ENCODE measurements around the gene NRARP.

The NRARP gene

DNA sequence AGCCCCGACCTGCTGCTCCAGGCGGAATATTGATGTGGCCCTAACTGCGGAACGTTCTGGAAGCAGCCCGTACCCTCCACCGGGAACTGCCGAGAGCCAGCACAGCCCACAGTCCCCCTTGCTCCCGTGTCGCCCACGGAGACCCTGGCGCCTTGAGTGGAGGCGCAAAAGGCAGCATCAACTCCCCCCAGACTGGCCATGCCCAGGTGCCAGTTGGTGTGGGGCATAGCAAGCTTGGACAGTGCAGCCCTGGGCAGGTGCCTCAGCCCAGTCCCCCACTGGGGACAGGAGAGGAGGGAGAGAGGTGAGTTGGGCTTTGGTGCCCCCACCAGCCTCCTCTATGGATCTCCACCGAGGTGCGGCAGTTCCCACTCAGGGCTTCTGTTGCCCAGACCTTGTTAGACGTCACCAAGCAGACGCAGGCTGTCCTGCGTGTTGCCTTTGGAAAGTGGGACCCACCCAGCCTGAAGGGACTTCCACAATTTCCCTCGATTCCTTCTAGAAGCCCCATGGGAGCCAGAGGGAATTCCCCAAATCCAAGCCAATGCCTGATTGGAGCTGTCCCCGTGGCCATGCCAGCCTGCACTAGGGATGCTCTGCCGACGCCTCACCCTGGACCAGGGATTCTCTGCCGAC lies 19.8 kb upstream of the NRARP start:
- no peak for DNase-seq (ENCODE audit: low read depth)

DNA sequence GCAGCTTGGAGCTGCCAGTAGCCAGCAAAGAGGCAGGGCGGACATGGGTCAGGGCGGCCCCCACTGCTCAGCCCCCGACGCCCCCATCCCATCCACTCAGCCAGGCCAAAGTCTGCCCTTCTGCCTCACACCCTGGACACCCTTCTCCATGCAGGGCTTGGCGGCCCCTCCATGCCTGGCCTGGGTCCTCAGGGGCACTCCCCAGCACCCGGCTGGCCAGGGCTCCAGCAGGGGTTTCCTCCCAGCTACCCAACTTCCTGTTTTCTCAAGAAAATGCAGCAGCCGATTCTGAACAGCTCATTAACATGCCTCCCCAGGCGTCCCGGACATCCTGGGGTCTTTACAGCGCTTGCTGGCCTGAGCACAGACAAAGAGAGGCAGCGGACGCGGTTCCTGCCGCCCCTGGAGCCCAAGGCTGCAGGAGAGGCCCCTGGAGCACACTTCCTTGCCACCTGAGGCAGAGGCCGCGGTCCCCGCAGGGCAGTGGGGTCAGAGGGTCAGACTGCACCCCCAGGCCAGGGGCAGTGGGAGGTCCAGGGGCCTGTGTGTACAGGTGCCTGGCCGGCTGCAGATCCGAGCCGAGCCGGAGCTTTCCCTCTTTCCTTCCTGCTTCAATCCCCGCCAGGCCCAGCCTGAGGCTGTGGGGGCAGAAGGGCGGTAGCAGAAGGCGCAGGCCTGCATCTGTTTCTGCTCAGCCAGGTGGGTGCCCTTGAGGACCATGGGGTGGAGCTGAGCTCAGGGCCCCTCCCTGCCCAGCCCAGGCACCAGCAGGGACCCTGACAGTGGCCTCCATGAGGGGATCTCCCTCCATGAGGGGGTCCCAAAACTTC lies 18.7 kb upstream of the NRARP start:
- DNase-seq (ENCODE audit: low read depth), result no peak

DNA sequence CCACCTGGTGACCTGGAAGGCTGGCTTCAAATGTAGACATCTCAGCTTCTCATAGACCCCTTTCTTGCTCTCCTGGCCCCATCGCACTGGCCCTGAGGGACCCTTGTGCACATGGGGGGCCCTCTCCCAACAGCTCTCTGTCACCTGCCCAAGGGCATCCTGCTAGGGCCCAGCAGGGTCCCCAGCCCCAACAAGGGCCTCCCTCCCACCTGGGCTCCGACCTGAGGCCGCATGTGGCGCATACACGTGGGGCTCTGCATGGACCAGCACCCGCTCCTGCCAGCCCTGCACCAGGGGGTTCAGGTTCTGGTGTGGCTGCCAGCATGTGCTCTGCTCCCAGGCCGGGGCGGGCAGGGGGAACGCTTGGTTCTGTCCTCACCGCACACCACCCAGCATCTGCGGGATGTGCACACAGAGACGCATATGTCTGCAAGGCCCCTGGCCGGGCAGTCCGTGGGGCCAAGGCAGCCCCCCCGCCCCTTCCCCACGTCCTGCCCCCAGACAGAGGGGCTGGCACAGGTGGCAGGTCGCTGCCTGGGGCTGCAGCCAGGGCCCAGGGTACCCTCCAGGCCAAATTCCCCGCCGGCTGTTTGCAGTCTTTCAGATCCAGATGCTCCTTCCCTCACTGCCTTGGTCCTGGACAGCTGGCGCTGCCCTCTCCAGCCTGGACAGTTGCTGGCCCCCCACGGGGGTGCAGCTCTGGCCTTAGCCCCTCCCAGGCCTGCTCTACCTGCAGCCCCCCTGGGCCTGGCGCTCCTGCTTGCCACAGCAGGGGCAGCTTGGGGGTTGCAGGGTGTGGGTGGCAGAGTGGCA lies 17.9 kb upstream of the NRARP start:
- DNase-seq (ENCODE audit: low read depth), result no peak

DNA sequence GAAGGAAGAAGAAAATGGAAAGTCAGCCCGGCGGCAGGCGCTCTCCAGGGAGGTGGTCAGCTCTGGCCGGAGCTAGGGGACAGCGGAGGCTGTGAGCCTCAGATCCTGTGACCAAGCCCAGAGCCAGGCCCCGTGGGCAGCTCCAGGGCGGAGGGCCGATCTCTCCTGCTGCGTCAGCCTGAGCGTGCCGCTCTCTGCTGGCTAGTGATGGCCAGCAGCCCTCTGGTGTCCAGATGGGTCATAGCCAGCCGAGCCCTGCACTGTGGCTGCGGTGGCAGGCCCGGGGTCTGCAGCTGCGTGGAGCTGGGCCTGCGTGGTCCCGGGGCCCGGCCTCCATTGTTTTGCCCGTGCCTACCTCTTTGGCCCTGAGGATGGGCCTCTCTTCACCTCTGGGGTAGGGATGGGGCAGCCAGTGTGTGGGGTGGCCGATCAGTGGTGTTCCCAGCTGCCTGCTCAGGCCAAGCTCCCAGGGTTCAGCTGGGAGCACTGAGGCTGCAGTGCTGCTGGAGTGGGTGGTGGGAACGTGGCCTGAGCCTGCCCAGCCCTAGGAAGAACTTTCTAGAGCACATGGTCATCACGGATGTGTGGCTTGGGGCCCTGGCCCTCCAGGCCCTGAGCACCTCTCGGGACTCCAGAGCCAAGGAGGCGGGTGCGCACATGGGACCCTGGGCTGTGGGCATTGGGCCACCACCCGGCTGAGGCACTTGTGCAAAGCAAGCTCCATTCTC lies 17.1 kb upstream of the NRARP start:
- no peak for DNase-seq (ENCODE audit: low read depth)

DNA sequence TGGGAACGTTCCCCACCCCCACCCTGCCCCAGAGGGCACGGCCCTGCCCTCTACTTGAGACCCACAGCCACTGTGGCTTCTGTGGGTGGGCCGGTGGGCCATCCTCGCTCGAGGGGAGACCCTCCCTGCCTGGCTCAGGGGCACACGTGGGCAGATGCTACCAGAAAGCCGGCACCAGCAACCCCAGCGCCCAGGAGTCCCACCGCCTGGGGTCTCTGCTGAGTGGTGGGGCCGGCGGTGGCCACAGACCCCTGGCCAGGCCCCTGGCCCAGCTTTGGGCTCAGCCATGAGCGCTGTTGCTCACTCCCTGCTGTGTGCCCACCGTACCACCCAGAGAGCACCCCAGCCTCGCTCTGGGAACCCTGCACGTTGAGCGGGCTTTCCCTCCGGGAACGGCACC lies 16.5 kb upstream of the NRARP start:
- no peak for DNase-seq (ENCODE audit: low read depth)

DNA sequence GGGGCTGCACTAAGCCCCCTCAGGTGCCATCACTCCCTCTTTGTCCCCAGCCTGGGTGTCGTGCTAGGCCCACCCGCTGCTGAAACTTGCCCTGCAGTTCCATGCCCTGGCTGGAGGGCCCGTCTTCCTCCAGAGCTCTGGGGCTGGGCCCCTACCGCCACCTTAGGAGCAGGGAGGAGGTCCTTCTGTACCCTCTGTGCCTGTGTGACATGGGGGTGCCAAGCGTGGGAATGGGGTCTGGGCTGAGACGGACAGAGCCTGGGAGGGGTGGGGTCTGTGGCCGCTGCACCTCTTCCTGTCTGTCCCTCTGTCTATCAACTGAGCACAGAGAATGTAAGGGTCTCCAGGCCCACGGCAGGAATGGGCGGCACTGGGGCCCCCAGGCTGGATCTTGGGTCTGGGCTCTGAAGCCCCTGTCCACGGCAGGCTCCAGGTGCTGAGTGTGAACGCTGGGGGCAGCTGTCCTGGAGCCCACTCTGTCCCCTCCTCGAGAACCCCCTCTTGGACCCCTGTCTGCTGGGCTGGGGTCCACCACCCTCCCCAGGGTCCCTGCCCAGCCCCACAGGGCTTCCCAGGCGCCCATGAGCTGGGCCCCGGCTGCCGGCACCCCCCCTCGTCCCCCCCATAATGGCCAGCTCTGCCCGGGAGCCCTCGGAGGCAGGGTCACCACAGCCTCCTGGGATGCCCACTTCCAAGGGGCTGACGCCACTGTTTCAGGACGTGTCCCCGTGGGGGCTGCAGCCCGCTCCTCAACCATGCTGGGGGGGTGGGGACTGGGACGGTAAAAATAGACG lies 15.8 kb upstream of the NRARP start:
- no peak for DNase-seq (ENCODE audit: low read depth)

DNA sequence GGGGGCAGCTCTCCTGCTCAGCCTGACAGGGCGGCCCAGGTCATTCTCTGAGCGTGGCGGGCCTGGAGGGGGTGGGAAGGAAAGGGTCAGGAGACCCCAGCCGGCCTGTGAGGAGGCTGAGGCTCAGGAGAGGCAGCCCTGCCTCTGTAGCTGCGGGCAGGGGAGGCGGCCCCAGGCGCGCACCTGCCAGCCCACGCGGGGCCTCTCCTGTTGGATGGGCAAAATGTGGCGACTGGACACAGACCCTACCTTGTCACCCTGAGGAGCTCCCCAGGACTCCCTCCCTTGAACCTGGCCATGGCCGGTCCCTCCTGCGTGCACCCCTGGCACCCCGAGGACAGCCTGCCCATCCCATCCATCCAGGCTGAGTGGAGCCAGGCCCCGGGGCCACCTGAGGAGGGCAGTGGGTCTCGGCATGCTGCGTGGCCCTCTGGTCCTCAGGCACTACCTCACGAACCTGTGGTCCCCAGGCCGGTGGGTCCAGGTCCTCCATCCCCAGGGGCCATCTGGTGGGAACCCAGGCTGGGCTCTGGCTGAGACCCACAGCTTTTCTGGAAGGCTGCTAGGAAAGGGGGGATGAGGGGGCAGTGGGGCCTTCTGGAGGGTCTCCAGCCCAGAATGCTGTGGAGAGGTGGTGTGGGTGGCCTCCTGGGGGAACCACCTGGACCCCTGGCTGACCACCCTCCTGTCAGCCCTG lies 15.1 kb upstream of the NRARP start:
- DNase-seq (ENCODE audit: low read depth), result no peak

DNA sequence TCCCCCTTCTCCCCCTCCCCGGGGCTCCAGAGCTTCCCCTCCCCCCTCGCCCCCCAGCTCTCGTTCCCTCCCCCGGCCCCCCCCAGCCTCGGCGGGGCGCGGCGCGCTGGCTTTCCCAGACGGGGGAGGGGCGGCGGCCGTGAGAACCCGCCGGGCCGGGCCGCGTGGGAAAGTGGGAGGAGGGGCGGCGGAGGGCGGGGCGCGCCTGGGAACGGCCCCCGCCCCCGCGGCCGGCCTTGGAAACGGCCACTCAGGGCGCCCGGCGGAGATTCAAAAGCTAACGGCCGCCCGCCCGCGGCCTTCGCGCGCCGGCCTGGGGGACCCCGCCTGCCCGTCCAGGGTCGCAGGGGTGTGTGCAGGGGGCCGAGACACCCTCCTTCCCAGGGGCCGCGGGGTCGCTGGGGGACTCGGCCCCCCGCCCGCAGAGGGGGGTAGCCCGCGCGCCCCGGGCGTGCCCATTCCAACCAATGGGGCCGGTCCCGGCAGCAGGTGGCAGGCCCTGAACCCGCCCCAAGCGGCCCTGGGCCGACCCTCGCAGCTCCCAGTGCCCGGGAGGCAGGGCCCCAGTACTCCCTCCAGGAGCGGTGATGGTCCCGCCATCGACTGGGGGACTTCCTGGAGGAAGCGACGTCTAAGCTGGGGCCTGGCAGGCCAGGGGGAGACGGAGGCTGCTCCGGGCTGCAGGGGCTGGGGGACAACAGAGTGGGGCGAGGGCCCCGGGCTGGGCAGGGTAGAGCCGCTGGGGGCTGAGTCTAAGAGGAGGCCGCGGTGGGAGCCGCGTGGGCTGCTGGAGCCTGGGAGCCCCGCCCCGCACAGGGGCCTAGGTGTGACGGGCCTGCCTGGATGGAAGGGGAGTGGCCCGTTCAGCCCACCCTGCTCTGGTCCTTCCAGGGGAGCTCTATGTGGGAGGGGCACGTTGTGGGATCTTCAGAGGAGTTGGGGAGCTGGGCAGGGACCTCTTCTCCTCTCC lies 14.2 kb upstream of the NRARP start:
- DNase-seq (ENCODE audit: low read depth), result no peak

DNA sequence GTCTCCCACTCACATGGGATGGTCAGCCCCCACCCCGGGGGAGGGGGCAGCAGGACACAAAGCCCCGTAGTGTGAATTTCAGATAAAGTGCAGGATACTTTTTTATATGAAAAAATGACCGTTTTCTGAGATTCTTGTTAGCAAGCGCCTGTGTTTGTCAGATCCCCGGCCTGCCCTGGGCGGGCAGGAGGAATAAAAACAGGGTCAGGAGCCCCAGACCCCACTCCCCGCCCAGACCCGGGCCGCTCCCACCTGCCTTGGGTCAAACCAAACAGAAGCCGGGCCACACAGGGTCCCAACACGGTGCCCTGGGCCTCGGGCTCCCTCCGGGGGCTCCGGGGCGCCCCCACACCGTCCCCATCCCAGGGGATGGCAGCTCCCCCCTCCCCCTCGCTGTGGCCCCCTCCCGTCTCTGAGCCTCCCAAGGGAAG lies 13.5 kb upstream of the NRARP start:
- no peak for DNase-seq (ENCODE audit: low read depth)

DNA sequence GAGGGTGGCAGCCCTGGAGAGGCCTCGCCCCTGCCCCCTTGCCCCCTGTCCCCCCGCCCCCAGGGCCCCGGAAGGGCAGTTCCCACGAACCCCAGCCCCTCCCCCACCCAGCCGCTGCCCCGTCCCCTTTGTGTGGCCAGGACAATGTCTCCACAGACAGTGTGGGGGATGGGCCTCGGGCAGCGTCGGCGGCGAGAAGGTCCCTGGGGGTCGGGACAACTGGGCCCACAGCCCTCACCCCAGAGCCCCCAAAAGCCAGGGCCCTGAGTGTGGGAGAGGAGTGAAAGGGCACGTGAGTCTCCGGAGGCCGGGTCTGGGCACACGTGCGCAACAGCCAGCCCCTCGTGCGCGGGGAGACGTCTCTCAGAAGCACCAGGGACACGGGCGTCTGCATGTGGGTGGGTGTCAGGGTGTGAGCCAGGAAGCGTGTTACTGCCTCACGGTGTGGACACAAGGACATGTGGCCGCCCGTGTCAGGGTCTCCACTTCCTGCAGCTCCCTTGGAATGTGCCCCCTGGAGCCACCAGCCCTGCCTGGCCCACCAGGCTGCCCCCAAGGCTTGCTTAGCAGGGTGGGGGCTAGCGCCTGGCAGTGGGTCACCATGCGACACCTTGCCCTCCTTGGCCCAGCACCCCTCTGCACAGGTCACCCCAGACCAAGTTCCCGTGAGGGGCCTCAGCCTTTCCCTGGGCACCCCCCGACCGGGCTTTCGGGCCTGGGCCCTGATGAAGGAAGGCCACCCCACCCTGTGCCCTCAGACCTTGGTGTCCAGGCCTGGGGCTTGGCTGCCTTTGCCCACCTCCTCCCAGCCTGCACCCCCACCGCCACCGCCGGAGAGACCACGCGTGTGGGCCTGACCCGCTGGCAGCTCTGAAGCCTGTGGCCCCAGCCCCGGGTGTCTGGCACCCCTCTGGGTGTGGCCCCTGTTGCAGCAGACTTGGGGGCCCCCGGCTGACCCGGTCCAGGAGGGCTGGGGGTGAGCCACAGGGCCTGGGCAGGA lies 12.8 kb upstream of the NRARP start:
- DNase-seq (ENCODE audit: low read depth), result no peak

DNA sequence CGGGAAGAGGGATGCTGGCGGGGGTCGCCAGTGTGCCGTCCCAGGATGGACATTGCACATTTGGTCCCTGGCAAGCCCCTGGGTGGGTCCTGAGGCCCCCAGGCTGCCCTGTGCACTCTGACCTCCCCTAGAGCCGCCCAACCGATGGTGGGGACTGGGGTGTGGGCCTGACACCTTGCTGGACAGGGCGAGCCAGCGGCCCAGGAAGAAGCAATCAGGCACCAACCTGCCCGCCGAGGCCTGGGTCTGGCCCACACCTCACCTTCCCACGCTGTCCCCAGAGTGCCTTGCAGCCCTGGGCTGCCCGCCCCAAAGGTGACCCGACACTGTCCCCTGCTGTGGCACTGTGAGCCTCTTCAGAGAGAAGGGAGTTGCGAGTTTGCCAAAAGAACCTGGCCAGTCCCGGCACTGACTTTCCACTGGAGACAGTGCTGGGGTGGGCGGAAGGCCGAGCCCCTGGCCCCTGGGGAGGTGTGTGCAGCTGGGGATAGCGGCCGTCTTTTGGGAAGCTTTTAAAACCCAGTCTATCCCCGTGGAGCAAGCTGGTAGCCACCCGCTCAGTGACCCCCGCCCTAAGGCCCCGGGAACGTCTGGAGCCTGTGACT lies 12.0 kb upstream of the NRARP start:
- no peak for DNase-seq (ENCODE audit: low read depth)

DNA sequence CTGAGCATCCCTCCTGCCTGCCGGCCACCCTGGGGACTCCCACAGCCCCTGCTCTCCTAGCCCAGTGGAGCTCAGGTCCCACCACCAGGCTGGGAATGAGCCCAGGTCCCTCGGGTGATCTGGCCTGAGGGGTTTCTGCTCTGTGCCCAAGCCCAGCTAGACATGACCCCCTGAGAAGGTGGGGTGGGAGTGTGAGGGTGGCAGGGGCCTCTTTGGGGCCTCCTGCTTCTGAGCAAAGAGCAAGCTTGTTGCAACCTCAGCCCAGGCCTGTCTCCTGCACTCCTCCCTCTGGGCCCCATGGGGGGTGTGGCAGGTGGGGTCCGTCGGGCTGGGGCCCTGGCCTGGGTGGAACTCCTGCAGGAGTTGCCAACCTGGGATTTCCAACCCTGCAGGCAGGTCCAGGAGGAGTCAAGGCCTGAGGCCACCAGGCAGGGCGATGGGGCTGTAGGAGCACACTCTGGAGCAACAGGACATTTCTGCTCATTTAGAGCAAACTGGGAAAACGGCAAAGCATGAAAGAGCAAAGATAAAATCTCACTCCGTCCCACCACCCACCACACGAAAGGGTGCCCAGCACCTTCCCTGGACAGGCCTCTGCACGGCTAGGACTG lies 11.4 kb upstream of the NRARP start:
- no peak for DNase-seq (ENCODE audit: low read depth)

DNA sequence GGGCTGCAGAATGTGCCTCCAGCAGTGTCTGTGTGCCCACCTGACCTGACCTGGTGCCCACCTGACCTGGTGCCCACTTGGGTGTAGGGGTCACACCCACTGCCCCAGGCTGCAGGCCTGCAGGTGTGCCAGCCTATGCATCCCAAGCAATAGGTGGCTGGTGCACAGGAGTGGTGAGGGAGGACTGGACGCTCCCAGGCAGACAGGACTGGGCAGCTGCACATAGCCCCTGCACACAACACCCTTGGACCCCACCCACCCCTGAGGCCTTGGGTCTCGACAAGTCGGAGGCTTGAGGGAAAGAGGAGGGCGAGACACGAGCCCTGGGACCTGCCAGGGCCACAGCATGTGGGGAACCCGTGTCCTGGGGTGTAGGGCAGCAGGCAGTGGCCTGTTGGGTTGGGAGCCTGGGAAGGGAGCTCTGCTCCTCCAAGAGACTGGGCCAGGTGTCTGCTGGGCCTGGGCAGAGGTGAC lies 10.8 kb upstream of the NRARP start:
- DNase-seq (ENCODE audit: low read depth), result no peak

DNA sequence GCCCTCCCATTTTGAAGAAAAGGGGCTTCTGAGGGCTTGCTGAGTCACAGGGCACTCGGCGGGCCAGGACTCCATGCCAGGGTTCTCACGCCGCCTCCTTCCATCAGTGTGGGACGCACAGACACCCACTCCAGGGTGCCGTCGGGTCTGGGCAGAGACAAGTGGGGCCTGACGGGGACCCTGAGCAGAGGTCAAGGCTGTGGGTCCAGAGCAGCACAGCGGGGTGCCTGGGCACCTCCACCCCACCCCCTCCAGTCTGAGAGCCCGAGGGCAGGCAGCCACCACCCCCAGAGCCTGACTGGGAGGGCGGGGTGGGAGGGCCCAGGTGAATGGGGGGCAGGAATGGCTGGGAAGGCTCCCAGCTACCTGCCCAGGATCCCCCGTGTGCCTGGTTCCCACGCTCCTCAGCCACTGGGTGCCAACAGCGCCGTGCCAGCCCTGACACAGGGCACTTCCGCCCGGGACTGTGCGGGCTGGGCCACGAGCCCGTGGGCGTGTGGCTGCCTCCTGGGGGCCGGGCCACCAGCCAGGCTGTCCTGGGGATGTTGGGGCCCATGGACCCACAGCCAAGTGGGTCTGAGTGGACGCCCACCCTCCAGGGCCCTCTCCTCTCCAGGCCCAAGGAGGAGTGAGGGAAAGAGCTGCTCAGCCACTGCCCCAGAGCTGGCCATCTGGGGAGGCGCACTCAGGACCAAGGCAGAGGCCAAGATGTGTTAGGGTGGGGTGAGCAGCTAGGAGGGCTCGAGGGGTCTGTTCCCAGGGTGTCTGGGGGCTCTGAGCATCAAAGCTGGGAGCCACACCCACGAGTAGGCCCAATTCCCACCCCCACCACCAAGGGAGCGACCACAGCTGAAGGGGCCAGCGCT lies 10.1 kb upstream of the NRARP start:
- DNase-seq (ENCODE audit: low read depth), result no peak

DNA sequence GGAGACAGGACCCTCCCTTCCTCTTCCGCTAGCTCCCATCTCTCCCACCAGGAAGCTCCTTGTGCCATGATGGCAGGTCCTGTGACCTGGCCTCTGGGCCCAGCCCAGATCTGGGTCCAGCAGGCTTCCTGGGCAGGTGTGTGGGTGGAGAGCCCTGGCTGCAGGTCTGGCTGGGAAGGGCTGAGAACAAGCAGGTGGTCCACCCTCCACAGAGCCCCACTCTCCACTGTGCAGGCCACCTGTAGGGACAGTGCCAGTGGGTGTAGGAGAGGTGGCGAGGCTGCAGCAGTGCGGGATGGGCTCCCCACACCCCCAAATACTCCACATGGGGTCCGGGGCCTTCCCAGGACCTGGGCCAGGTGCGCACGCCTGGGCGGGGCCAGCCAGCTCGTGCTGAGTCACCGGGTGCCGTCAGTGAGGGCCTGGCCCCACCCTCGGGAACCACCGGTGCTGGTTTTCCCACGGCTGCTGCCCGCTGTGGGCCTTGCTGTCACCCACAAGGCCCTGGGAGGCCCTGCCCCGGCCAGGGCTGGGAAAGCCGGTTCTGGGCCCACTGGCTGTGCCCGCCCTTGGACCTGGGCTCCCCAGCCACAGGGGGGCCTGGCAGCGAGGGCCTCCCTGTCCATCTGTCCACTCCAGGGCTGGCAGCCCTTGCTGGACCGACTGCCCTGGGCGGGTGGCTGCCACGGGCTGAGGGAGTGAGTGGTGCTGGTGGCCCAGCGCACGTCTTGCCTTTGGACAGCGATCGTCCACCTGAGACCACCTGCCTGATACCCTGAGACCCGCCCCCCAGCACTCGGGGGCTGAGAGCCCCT lies 9.3 kb upstream of the NRARP start:
- no peak for DNase-seq (ENCODE audit: low read depth)
